ENCODE data around the gene AMDHD1.

Gene AMDHD1

GRCh38 chr12:95942524-95943329 is 404 bp upstream of the AMDHD1 start, which contains the start of gene CCDC38:
TSS of gene CCDC38 (minus strand) at chr12:95942614. CDS start at chr12:95936509, 6,105 bp downstream.
- peak; percentile 95 for DNase-seq (ENCODE audit: low read depth)
- TF ChIP-seq POLR2A (IDR thresholded peaks at IDR 0.05; ENCODE audit: extremely low read depth, insufficient read length) (peak; percentile 81), MAX (IDR thresholded peaks at IDR 0.05; ENCODE audit: low read depth, low read length) (peak; percentile 98), CTCF (IDR thresholded peaks at IDR 0.05; ENCODE audit: low read depth, low read length) (no peak), MYC (IDR thresholded peaks at IDR 0.05; ENCODE audit: low read depth, low read length) (peak; percentile 89)
- H3K4me3 ChIP-seq (ENCODE audit: low read depth, low read length): peak within 1 kb of the TSS; percentile 92

GRCh38 chr12:95944108-95944704 is 1.1 kb downstream of the AMDHD1 start:
- no peak overlapping the region for H3K4me3 ChIP-seq (ENCODE audit: low read depth, low read length)
- TF ChIP-seq MYC (IDR thresholded peaks at IDR 0.05; ENCODE audit: low read depth, low read length) (no peak), MAX (IDR thresholded peaks at IDR 0.05; ENCODE audit: low read depth, low read length) (no peak), POLR2A (IDR thresholded peaks at IDR 0.05; ENCODE audit: extremely low read depth, insufficient read length) (no peak), CTCF (IDR thresholded peaks at IDR 0.05; ENCODE audit: low read depth, low read length) (no peak)
- peak; percentile 38 for DNase-seq (ENCODE audit: low read depth)

- no peak for DNase-seq (ENCODE audit: low read depth)
- TF ChIP-seq POLR2A (IDR thresholded peaks at IDR 0.05; ENCODE audit: extremely low read depth, insufficient read length) (no peak), MAX (IDR thresholded peaks at IDR 0.05; ENCODE audit: low read depth, low read length) (no peak), MYC (IDR thresholded peaks at IDR 0.05; ENCODE audit: low read depth, low read length) (no peak), CTCF (IDR thresholded peaks at IDR 0.05; ENCODE audit: low read depth, low read length) (no peak)
- H3K4me3 ChIP-seq (ENCODE audit: low read depth, low read length): no peak overlapping the region
These were observed 6.5 kb downstream of the AMDHD1 start for GRCh38 chr12:95949477-95950206.

- TF ChIP-seq MYC (IDR thresholded peaks at IDR 0.05; ENCODE audit: low read depth, low read length) (no peak), MAX (IDR thresholded peaks at IDR 0.05; ENCODE audit: low read depth, low read length) (no peak), CTCF (IDR thresholded peaks at IDR 0.05; ENCODE audit: low read depth, low read length) (no peak), POLR2A (IDR thresholded peaks at IDR 0.05; ENCODE audit: extremely low read depth, insufficient read length) (no peak)
- DNase-seq (ENCODE audit: low read depth): no peak
- no peak overlapping the region for H3K4me3 ChIP-seq (ENCODE audit: low read depth, low read length)
These were observed 8.4 kb downstream of the AMDHD1 start for GRCh38 chr12:95951515-95951914.

- DNase-seq (ENCODE audit: low read depth): no peak
- TF ChIP-seq MYC (IDR thresholded peaks at IDR 0.05; ENCODE audit: low read depth, low read length): no peak
- TF ChIP-seq POLR2A (IDR thresholded peaks at IDR 0.05; ENCODE audit: extremely low read depth, insufficient read length): no peak
- TF ChIP-seq MAX (IDR thresholded peaks at IDR 0.05; ENCODE audit: low read depth, low read length): no peak
- no peak for TF ChIP-seq CTCF (IDR thresholded peaks at IDR 0.05; ENCODE audit: low read depth, low read length)
- H3K4me3 ChIP-seq (ENCODE audit: low read depth, low read length): no peak overlapping the region
These were observed 9.9 kb downstream of the AMDHD1 start for GRCh38 chr12:95953000-95953399.

Data from NB4 (cell line).